Measurements from ENCODE around the gene GUCA1C. TPM values are rescaled to one million over a fixed set of nuclear protein-coding genes. Genes with fewer than 3 reads are reported as not detected.
A peak's percentile ranks its signal among the peaks of the same experiment; 100 is the strongest.

GUCA1C gene
- total RNA-seq, 1 donor = not detected

DNA sequence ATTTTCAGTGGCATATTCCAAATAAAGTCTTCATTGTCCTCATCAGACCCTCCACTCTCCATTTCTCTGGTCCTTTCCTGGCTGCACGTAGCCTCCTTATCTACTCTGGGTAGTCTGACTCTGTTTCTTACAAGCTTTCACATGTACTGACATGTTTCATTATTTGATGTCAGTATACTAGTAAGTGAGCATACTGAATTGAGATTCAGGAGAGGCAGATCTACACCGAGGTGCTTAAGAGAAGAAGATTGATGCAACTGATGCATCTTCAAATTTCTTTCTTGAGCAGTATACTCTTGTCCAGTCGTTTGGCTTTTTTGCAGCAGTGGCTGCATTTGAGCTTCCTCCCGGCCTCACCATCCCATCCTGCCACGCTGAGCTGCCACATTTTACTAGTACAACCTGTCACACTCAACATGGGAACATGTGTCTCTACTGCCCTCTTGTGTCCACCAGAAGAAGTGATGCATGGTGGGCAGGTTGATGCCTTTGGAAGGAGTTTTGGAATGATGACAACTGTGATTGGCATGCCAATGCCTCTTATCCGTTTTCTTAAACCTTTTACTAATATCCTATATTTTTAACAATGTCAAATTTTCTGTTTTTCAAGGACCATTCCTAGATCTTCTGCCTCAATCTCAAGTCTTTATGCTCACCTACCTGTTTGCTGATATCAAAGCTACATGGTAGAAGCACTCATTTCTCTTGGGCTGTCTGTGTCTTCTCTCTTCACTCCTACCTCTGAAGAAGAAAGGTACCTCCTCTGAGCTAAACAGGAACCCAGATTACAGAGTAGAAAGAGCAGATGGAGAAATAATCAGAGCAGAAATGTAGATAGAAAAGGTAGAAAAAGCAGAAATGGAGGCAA, 38.7 kb downstream of the GUCA1C start:
- TF ChIP-seq, protein P1, sequence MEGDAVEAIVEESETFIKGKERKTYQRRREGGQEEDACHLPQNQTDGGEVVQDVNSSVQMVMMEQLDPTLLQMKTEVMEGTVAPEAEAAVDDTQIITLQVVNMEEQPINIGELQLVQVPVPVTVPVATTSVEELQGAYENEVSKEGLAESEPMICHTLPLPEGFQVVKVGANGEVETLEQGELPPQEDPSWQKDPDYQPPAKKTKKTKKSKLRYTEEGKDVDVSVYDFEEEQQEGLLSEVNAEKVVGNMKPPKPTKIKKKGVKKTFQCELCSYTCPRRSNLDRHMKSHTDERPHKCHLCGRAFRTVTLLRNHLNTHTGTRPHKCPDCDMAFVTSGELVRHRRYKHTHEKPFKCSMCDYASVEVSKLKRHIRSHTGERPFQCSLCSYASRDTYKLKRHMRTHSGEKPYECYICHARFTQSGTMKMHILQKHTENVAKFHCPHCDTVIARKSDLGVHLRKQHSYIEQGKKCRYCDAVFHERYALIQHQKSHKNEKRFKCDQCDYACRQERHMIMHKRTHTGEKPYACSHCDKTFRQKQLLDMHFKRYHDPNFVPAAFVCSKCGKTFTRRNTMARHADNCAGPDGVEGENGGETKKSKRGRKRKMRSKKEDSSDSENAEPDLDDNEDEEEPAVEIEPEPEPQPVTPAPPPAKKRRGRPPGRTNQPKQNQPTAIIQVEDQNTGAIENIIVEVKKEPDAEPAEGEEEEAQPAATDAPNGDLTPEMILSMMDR (IDR thresholded peaks at IDR 0.05; ENCODE audit: insufficient read depth, low read depth, low read length) = peak; percentile 81
- DNase-seq (ENCODE audit: low read depth) = peak; percentile 40
- no peak overlapping the region for H3K4me3 ChIP-seq (ENCODE audit: low read depth, low read length)

DNA sequence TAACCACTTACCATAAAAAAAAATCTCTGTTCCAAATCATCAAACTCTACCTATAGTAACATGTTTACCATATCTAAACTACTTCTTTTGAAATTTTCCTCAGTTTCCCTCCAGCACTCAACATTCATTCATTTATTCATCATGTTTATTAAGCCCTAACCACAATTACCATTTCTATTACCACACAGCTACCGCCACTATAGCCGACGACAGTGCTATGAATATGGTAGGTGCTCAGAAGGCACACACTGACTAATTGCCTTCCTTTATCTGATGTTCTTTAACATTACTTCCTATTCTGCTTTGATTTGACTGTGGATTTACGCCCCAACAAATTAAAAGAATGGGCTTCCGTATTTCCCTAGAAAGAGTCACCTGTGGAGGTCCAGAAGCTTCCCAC, 43.9 kb downstream of the GUCA1C start:
- no peak for DNase-seq (ENCODE audit: low read depth)
- H3K4me3 ChIP-seq (ENCODE audit: low read depth, low read length) = no peak overlapping the region
- TF ChIP-seq, protein P1 (IDR thresholded peaks at IDR 0.05; ENCODE audit: insufficient read depth, low read depth, low read length) = no peak

DNA sequence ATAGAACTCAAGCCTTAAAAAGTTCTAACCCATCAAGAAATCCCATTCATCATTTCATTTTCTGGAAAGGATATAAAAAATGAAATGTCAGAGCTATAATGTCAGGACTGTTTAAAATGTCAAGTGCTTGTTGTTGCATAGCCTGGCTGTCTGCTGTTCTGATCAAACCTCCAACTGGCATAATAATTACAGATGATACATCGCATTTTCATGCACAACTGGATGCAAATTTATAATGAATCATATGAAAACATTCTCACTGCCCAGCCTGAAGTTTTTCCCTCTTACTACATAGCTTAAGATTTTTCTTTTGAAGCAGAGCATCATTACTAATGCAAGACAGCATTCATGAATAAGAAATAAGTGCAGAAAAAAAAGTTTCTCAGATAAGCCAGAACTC, 46.5 kb downstream of the GUCA1C start:
- TF ChIP-seq, protein P1 (IDR thresholded peaks at IDR 0.05; ENCODE audit: insufficient read depth, low read depth, low read length) = no peak
- no peak overlapping the region for H3K4me3 ChIP-seq (ENCODE audit: low read depth, low read length)
- DNase-seq (ENCODE audit: low read depth) = no peak

DNA sequence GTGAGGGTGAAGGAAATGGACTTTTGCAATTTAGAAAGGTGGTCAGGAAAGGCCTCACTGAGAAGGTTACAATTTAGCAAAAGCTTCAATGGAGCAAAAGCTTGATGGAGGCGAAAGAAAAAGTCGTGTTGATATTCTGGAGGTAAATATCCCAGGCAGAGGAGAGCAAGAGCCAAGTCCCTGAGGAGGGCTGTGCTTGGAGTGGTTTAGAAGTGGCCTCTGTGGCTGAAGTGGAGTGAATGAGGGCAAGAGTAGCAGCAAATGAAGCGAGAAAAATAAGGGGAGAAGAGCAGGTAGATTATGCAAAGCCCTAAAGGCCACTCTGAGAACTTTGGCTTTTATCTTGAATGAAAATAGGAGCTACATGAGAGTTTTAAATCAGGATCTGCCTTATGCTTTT, 54.1 kb downstream of the GUCA1C start:
- TF ChIP-seq, protein P1 (IDR thresholded peaks at IDR 0.05; ENCODE audit: insufficient read depth, low read depth, low read length) = no peak
- H3K4me3 ChIP-seq (ENCODE audit: low read depth, low read length) = no peak overlapping the region
- DNase-seq (ENCODE audit: low read depth) = no peak

DNA sequence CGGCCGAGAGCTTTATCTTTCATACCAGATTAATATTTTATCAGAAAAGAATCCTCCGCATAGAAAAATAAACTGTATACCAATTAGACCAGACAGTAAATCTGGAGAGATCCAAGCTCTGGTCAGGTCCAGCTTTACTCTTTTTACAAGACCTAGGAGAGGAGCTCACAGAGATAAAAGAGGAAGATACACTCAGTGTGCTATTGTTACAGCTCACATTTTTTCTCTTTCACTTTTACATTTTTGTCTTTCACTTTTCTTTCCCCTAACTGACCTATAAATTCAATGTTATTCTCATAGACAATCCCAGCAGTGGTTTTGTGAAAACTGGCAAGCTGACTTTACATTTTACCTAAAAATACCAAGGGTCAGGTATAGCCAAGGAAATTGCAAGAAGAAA, 55.8 kb downstream of the GUCA1C start:
- TF ChIP-seq, protein P1 (IDR thresholded peaks at IDR 0.05; ENCODE audit: insufficient read depth, low read depth, low read length) = no peak
- no peak for DNase-seq (ENCODE audit: low read depth)
- no peak overlapping the region for H3K4me3 ChIP-seq (ENCODE audit: low read depth, low read length)

DNA sequence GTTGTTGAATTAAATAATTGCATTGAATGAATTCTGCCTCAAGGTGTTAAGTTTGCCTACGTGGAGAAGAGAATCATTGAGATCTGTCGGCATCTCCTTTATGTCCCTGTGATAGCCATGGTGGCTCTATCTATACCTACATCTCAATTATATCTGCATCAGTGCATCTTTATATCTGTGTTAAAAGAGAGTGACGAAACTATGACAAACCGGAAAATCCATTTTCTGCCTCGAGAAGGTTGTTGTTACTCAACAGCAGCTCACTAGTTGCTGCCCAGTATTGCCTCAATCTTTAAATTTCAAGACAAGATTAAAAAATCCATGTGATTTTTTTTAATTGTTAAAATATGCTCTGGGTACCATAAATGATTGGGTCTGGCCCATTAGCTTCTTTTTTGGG, 58.7 kb downstream of the GUCA1C start:
- H3K4me3 ChIP-seq (ENCODE audit: low read depth, low read length) = no peak overlapping the region
- TF ChIP-seq, protein P1 (IDR thresholded peaks at IDR 0.05; ENCODE audit: insufficient read depth, low read depth, low read length) = no peak
- DNase-seq (ENCODE audit: low read depth) = no peak
